Heart left ventricle (tissue), 16 donors: ENCODE data around the gene TAF6L. TPM values are rescaled to one million over a fixed set of nuclear protein-coding genes. Genes with fewer than 3 reads are reported as not detected.

ENCODE experiments used
- ATAC-seq, 4 donors: fragments of 200-7000 bp; cut with Tn5 transposase; one replicate each; pipeline ENCODE4 v1.9.1; 2020 to 2022; ENCODE audit warnings: moderate library complexity in 4 of 4, mild to moderate bottlenecking in 3 of 4, moderate number of reproducible peaks in 1 of 4
- DNase-seq, 5 donors: peaks; one replicate each; pipeline ENCODE4 v3.0.0-alpha.2; 2020
- H3K27ac ChIP-seq, 12 donors: fragments of 200-600 bp; sonication (generic) in 4 of 12; one replicate each; pipeline versions ENCODE4 v1.5.0 to v1.8.0; 2016 to 2022; ENCODE audit warnings: mild to moderate bottlenecking in 2 of 12
- H3K27me3 ChIP-seq, 9 donors: fragments of 200-600 bp; sonication (generic) in 2 of 9; one replicate each; pipeline versions ENCODE4 v1.5.1 to v1.8.0; 2016 to 2022; ENCODE audit warnings: mild to moderate bottlenecking in 3 of 9
- H3K36me3 ChIP-seq, 9 donors: fragments of 200-600 bp; sonication (generic) in 2 of 9; one replicate each; pipeline versions ENCODE4 v1.5.0 to v1.8.0; 2018 to 2022; ENCODE audit warnings: mild to moderate bottlenecking in 2 of 9
- H3K4me1 ChIP-seq, 12 donors: fragments of 200-600 bp; sonication (generic) in 4 of 12; one replicate each; pipeline versions ENCODE4 v1.5.0 to v1.8.0; 2016 to 2022; ENCODE audit warnings: mild to moderate bottlenecking in 3 of 12
- H3K4me3 ChIP-seq, 12 donors: fragments of 200-600 bp; sonication (generic) in 4 of 12; one replicate each; pipeline versions ENCODE4 v1.5.0 to v1.8.0; 2017 to 2022; ENCODE audit warnings: mild to moderate bottlenecking in 9 of 12, moderate library complexity in 4 of 12
- H3K9me3 ChIP-seq, 12 donors: fragments of 200-600 bp; sonication (generic) in 4 of 12; one replicate each; pipeline versions ENCODE4 v1.5.0 to v1.8.0; 2016 to 2022; ENCODE audit warnings: mild to moderate bottlenecking in 1 of 12
- CTCF ChIP-seq, 12 donors: fragments of 200-600 bp; sonication (generic) in 4 of 12; IDR thresholded peaks; one replicate each; pipeline versions ENCODE4 v1.5.0 to v1.8.0; 2018 to 2022; ENCODE audit warnings: antibody characterized with exemption in 12 of 12, mild to moderate bottlenecking in 5 of 12
- POLR2A ChIP-seq, 2 donors: fragments of 450-650 bp; IDR thresholded peaks; one replicate each; pipeline ENCODE4 v1.6.1; 2017; ENCODE audit warnings: antibody characterized with exemption in 2 of 2, mild to moderate bottlenecking in 2 of 2, moderate library complexity in 2 of 2
- WGBS, 4 donors: extraction: QIAGEN DNeasy Blood & Tissue Kit in 2 of 4; methylation state at CpG; one replicate each; pipeline versions ENCODE4 v1.1.5 to v1.1.7; 2013 to 2018; 5-methylcytosine and 5-hydroxymethylcytosine counted together
- intact Hi-C, 10 donors: fragments of 100-400 bp; cut with DNase I; formaldehyde crosslinking; loops; one replicate each; pipeline versions ENCODE4 v1.11.1 to v1.14.2; 2022
- polyA plus RNA-seq, 2 donors: library from polyadenylated mRNA; stranded (reverse); fragments of 200-250 nt; gene quantifications; one replicate each; pipeline ENCODE4 v1.2.3, GENCODE V29; 2013
- total RNA-seq, 9 donors: library from RNA; depleted of rRNA in 2 of 9; stranded (reverse); fragments of >200 nt in 2 of 9; fragmentation: NEBNext Ultra II Directional in 3 of 9; extraction: Animal tissue kit (Norgen Biotek cat#: 25700) in 3 of 9; gene quantifications; one replicate each; pipeline versions ENCODE4 v1.1.0 to v1.2.4, GENCODE V29; 2016 to 2023
- donor health status: ischemic (EF 13 %, LVEDD 7.1; RV severe dilation, severe dysfunction).
- donor health status: healthy with polysubstance abuse.
- donor health status: DM: no; HTN: yes; CAD: no.
- donor health status: DM: no; HTN: no; CAD: no.
- donor health status: ischemic (EF 25% LVEDD 6.9; RV normal size, moderate dysfunction).
- donor health status: ischemic (EF 25% LVEDD 5.7; RV mildly dilated, moderate dysfunction).
- donor health status: healthy.
- donor health status: DM: yes; HTN: yes; CAD: no.
- donor health status: ischemic (EF 35%, LVEDD 5.7; RV mildly dilated, moderate dysfunction).
- donor health status: nonischemic (EF 11% LVEDD 7.7; RV severe dilation, severe dysfunction).
- donor health status: DM: yes; HTN: yes; CAD: no.
- donor health status: PGD.
- donor health status: ischemic (EF 29% LVEDD 5.4; RV normal size, mild dysfunction).
- donor health status: nonischemic (EF 23%, LVEDD 6.1; RV moderate dilation, normal function).

The TAF6L gene
- total and polyA plus RNA-seq, 11 donors, result 7.1 to 19.5 (median 9.3) TPM

DNA sequence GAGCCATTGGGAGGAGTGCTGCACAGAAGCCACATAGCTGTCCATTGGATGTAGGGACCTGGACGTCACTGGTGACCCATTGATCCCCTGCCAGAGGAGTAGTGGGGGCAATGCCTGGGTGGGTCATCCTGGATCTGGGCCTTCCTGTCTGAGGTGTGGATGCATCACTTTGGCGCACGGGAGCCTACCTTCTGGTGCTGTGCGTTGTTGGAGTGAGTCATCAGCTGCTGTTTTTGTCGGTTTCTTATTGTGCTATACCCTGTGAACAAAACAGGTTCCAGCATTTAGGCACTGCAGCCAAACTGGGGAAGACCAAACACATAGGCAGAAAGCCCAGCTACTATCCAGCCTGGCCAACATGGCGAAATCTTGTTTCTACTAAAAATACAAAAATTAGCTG, 3.2 kb downstream of the TAF6L start:
- Histone ChIP-seq H3K36me3 (peaks cover 0 to 41% (median 38%) of the 10 kb centered on the region in 9 donors), H3K4me1 (peaks cover 0 to 26% (median 19%) of the 10 kb centered on the region in 12 donors), H3K27me3 (no peaks in the 10 kb centered on the region), H3K9me3 (no peaks in the 10 kb centered on the region), H3K4me3 (no peak overlapping the region), H3K27ac (no peak overlapping the region)
- no peak for ATAC-seq
- no peak for TF ChIP-seq POLR2A (IDR thresholded peaks at IDR 0.05)
- no peak for TF ChIP-seq CTCF (IDR thresholded peaks at IDR 0.05)
- intact Hi-C loops, result loop anchor here in 1 of 10 donors (5.0 kb wide), 1 partner anchor 47 kb away; the partner anchor contains the start of genes HNRNPUL2 and TTC9C
- peak in 1 of 5 donors; percentile 7 for DNase-seq
- 92 to 95% (median 94%) methylated on average over 6 of the region's 6 CpGs for WGBS, 4 donors

GRCh38 chr11:62775646-62776045, 4.5 kb downstream of the TAF6L start:
- Histone ChIP-seq H3K4me1 (peaks cover 0 to 14% (median 10%) of the 10 kb centered on the region in 12 donors), H3K36me3 (peaks cover 0 to 53% (median 48%) of the 10 kb centered on the region in 9 donors)

GRCh38 chr11:62777389-62777788, 6.2 kb downstream of the TAF6L start:
- WGBS, 4 donors, result 87 to 96% (median 93%) methylated on average over 2 of the region's 2 CpGs
- Histone ChIP-seq H3K4me3 (no peak overlapping the region), H3K27me3 (no peaks in the 10 kb centered on the region), H3K9me3 (no peaks in the 10 kb centered on the region), H3K27ac (no peak overlapping the region), H3K36me3 (peaks cover 0 to 62% (median 55%) of the 10 kb centered on the region in 9 donors), H3K4me1 (peaks cover 0 to 3% (median under 1%) of the 10 kb centered on the region in 12 donors)
- intact Hi-C loops, result no loop called here
- ATAC-seq (peak in 1 of 4 donors; percentile 8), DNase-seq (peak in 1 of 5 donors; percentile 14)
- TF ChIP-seq POLR2A (IDR thresholded peaks at IDR 0.05) (no peak), CTCF (IDR thresholded peaks at IDR 0.05) (no peak)

More at GRCh38 chr11:62775646-62776045, 4.5 kb downstream of the TAF6L start:
- intact Hi-C loops, result no loop called here
- Histone ChIP-seq H3K27me3 (no peaks in the 10 kb centered on the region), H3K4me3 (no peak overlapping the region), H3K9me3 (no peaks in the 10 kb centered on the region), H3K27ac (no peak overlapping the region)
- no peak for ATAC-seq
- peak in 1 of 5 donors; percentile 39 for DNase-seq
- TF ChIP-seq POLR2A (IDR thresholded peaks at IDR 0.05), result no peak
- TF ChIP-seq CTCF (IDR thresholded peaks at IDR 0.05), result no peak
- 87 to 94% (median 90%) methylated on average over 17 of the region's 17 CpGs for WGBS, 4 donors

- WGBS, 4 donors, result 89 to 94% (median 92%) methylated on average over 3 of the region's 3 CpGs
- DNase-seq (peak in 1 of 5 donors; percentile 10), ATAC-seq (peak in 1 of 4 donors; percentile 21)
- TF ChIP-seq CTCF (IDR thresholded peaks at IDR 0.05), result no peak
- no peak for TF ChIP-seq POLR2A (IDR thresholded peaks at IDR 0.05)
- H3K27ac ChIP-seq, result no peak overlapping the region
- intact Hi-C loops, result no loop called here
- H3K4me3 ChIP-seq, result no peak overlapping the region
- no peaks in the 10 kb centered on the region for H3K9me3 ChIP-seq
- peaks cover 0 to 69% (median 63%) of the 10 kb centered on the region in 9 donors for H3K36me3 ChIP-seq
- H3K4me1 ChIP-seq, result no peaks in the 10 kb centered on the region
- H3K27me3 ChIP-seq, result no peaks in the 10 kb centered on the region
Measured at GRCh38 chr11:62778441-62778840, 7.2 kb downstream of the TAF6L start.
